IPS-20b (cell line): ENCODE results near the gene GUCD1.

Experiments used
- H3K27ac ChIP-seq: one replicate; pipeline ENCODE4 v1.5.1; 2013; ENCODE audit warnings: low read length
- H3K27me3 ChIP-seq: 2 replicates; pipeline ENCODE4 v1.6.1; 2013; ENCODE audit warnings: mild to moderate bottlenecking, low read length, inconsistent platforms; ENCODE audit not compliant: insufficient read depth
- H3K36me3 ChIP-seq: 2 replicates; pipeline ENCODE4 v1.6.1; 2013; ENCODE audit warnings: low read depth, mild to moderate bottlenecking, inconsistent platforms, low read length, moderate library complexity; ENCODE audit not compliant: insufficient read depth
- H3K4me1 ChIP-seq: 2 replicates; pipeline ENCODE4 v1.6.1; 2013; ENCODE audit warnings: mild to moderate bottlenecking, control low read depth, inconsistent platforms, low read length, moderate library complexity; ENCODE audit not compliant: insufficient read depth
- H3K4me3 ChIP-seq: 2 replicates; pipeline ENCODE4 v1.5.1; 2013; ENCODE audit warnings: mild to moderate bottlenecking, low read length, inconsistent platforms
- H3K9ac ChIP-seq: 2 replicates; pipeline ENCODE4 v1.6.1; 2013; ENCODE audit warnings: low read depth, mild to moderate bottlenecking, inconsistent platforms, low read length, moderate library complexity
- H3K9me3 ChIP-seq: 2 replicates; pipeline ENCODE4 v1.6.1; 2013; ENCODE audit warnings: mild to moderate bottlenecking, low read depth, low read length, inconsistent platforms; ENCODE audit not compliant: insufficient read depth

The GUCD1 gene

GRCh38 chr22:24504540-24504939 is 50.4 kb downstream of the GUCD1 start:
- H3K36me3 ChIP-seq = no peaks in the 10 kb centered on the region
- no peak overlapping the region for H3K4me3 ChIP-seq
- H3K27ac ChIP-seq = no peak overlapping the region
- no peaks in the 10 kb centered on the region for H3K9me3 ChIP-seq
- H3K9ac ChIP-seq = no peak overlapping the region
- H3K4me1 ChIP-seq = peaks cover 14% of the 10 kb centered on the region; the same call in 1 of the 2 replicates
- no peaks in the 10 kb centered on the region for H3K27me3 ChIP-seq

- Histone ChIP-seq H3K9ac (no peak overlapping the region), H3K4me3 (no peak overlapping the region), H3K9me3 (no peaks in the 10 kb centered on the region), H3K4me1 (peaks cover 14% of the 10 kb centered on the region; the same call in 1 of the 2 replicates), H3K27me3 (no peaks in the 10 kb centered on the region), H3K27ac (no peak overlapping the region), H3K36me3 (no peaks in the 10 kb centered on the region)
These were observed 51.0 kb downstream of the GUCD1 start for GRCh38 chr22:24503843-24504338.

- Histone ChIP-seq H3K4me3 (no peak overlapping the region), H3K4me1 (peaks cover 14% of the 10 kb centered on the region; the same call in 1 of the 2 replicates), H3K9me3 (no peaks in the 10 kb centered on the region), H3K27ac (no peak overlapping the region), H3K27me3 (peaks cover 5% of the 10 kb centered on the region; the same call in 1 of the 2 replicates), H3K36me3 (no peaks in the 10 kb centered on the region), H3K9ac (no peak overlapping the region)
These were observed 51.6 kb downstream of the GUCD1 start for GRCh38 chr22:24503137-24503842.

GRCh38 chr22:24502541-24502940 is 52.4 kb downstream of the GUCD1 start:
- Histone ChIP-seq H3K4me1 (peaks cover 13% of the 10 kb centered on the region; the same call in 1 of the 2 replicates), H3K9ac (no peak overlapping the region), H3K27me3 (peaks cover 11% of the 10 kb centered on the region)

GRCh38 chr22:24502034-24502433 is 52.9 kb downstream of the GUCD1 start:
- Histone ChIP-seq H3K27me3 (peaks cover 15% of the 10 kb centered on the region), H3K4me3 (no peak overlapping the region), H3K27ac (no peak overlapping the region), H3K4me1 (peaks cover 8% of the 10 kb centered on the region; the same call in 1 of the 2 replicates), H3K9ac (no peak overlapping the region), H3K9me3 (no peaks in the 10 kb centered on the region), H3K36me3 (no peaks in the 10 kb centered on the region)

More at GRCh38 chr22:24502541-24502940, 52.4 kb downstream of the GUCD1 start:
- H3K4me3 ChIP-seq = no peak overlapping the region
- no peaks in the 10 kb centered on the region for H3K9me3 ChIP-seq
- H3K36me3 ChIP-seq = no peaks in the 10 kb centered on the region
- H3K27ac ChIP-seq = no peak overlapping the region

GRCh38 chr22:24501301-24502005 is 53.5 kb downstream of the GUCD1 start:
- peaks cover 20% of the 10 kb centered on the region for H3K27me3 ChIP-seq

GRCh38 chr22:24500277-24500820 is 54.6 kb downstream of the GUCD1 start:
- Histone ChIP-seq H3K36me3 (no peaks in the 10 kb centered on the region), H3K27ac (no peak overlapping the region), H3K4me3 (no peak overlapping the region), H3K27me3 (peaks cover 31% of the 10 kb centered on the region), H3K9me3 (peaks cover 1% of the 10 kb centered on the region), H3K9ac (no peak overlapping the region), H3K4me1 (no peaks in the 10 kb centered on the region)

More at GRCh38 chr22:24501301-24502005, 53.5 kb downstream of the GUCD1 start:
- peaks cover 2% of the 10 kb centered on the region; the same call in 1 of the 2 replicates for H3K4me1 ChIP-seq
- H3K4me3 ChIP-seq = no peak overlapping the region
- no peak overlapping the region for H3K27ac ChIP-seq
- no peak overlapping the region for H3K9ac ChIP-seq
- H3K9me3 ChIP-seq = no peaks in the 10 kb centered on the region
- H3K36me3 ChIP-seq = no peaks in the 10 kb centered on the region

GRCh38 chr22:24499706-24500276 is 55.1 kb downstream of the GUCD1 start:
- no peak overlapping the region for H3K27ac ChIP-seq
- H3K9me3 ChIP-seq = peaks cover 6% of the 10 kb centered on the region
- H3K4me3 ChIP-seq = no peak overlapping the region
- no peak overlapping the region for H3K9ac ChIP-seq
- no peaks in the 10 kb centered on the region for H3K36me3 ChIP-seq
- no peaks in the 10 kb centered on the region for H3K4me1 ChIP-seq
- H3K27me3 ChIP-seq = peaks cover 37% of the 10 kb centered on the region

GRCh38 chr22:24498824-24499223 is 56.1 kb downstream of the GUCD1 start:
- H3K4me3 ChIP-seq = no peak overlapping the region
- no peak overlapping the region for H3K27ac ChIP-seq
- no peaks in the 10 kb centered on the region for H3K4me1 ChIP-seq
- H3K9me3 ChIP-seq = peaks cover 6% of the 10 kb centered on the region
- no peak overlapping the region for H3K9ac ChIP-seq
- peaks cover 47% of the 10 kb centered on the region for H3K27me3 ChIP-seq
- H3K36me3 ChIP-seq = no peaks in the 10 kb centered on the region

- peaks cover 6% of the 10 kb centered on the region for H3K9me3 ChIP-seq
- no peak overlapping the region for H3K4me3 ChIP-seq
- H3K4me1 ChIP-seq = no peaks in the 10 kb centered on the region
- H3K36me3 ChIP-seq = no peaks in the 10 kb centered on the region
- H3K27me3 ChIP-seq = peaks cover 56% of the 10 kb centered on the region
- H3K9ac ChIP-seq = no peak overlapping the region
- H3K27ac ChIP-seq = no peak overlapping the region
These were observed 57.1 kb downstream of the GUCD1 start for GRCh38 chr22:24497841-24498258.

- Histone ChIP-seq H3K4me1 (no peaks in the 10 kb centered on the region), H3K27ac (no peak overlapping the region), H3K9me3 (peaks cover 6% of the 10 kb centered on the region), H3K9ac (no peak overlapping the region), H3K27me3 (peaks cover 68% of the 10 kb centered on the region), H3K36me3 (no peaks in the 10 kb centered on the region), H3K4me3 (no peak overlapping the region)
These were observed 58.3 kb downstream of the GUCD1 start for GRCh38 chr22:24496661-24497060.
